ENCODE data around the gene ADAMTS9.
A peak's percentile ranks its signal among the peaks of the same experiment; 100 is the strongest.

The ADAMTS9 gene

DNA sequence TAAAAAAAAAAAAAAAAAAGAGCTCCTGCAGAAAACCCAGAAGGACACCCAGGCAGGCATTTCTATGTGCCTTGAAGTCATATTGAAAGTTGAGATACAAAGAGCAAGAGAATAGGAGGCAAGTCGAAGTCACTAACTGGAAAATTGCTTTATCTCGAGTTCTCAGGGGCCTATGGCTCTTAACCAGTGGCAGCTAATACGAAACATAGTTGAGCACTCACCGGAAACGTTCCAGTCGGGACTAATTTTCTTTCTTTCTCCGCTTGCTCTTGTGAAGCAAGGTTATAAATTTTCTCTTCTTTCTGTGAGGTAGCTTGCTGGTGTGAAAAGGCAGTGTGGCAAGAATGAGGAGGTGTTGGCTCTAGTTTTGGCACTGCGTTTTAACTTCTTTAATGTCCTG, 181.5 kb downstream of the ADAMTS9 start:
- Histone ChIP-seq H3K79me1 (ENCODE audit: low read depth, low read length) (no peaks in the 10 kb centered on the region), H3K36me3 (replicated peaks in 1 of 2; ENCODE audit: control insufficient read depth in 2 of 2, insufficient read depth in 2 of 2, low read length in 2 of 2) (no peaks in the 10 kb centered on the region), H3K9me3 (replicated peaks in 1 of 2; ENCODE audit: control insufficient read depth in 2 of 2, insufficient read depth in 1 of 2, low read depth in 1 of 2, low read length in 2 of 2) (no peaks in the 10 kb centered on the region), H2BK5ac (ENCODE audit: low read length) (no peak overlapping the region), H3K4me3 (ENCODE audit: low read length in 2 of 2) (no peak overlapping the region), H3K9ac (ENCODE audit: low read depth, low read length, poor library complexity) (no peak overlapping the region), H2BK120ac (ENCODE audit: low read depth, low read length) (no peak overlapping the region), H2BK12ac (ENCODE audit: low read length) (no peak overlapping the region), H4K91ac (ENCODE audit: low read depth, low read length, poor library complexity) (no peak overlapping the region), H3K23ac (ENCODE audit: low read depth, low read length, poor library complexity) (no peak overlapping the region), H2BK15ac (ENCODE audit: low read length) (no peak overlapping the region), H3K27ac (replicated peaks; ENCODE audit: low read length) (no peak overlapping the region), H2AK5ac (ENCODE audit: low read depth, low read length) (no peak overlapping the region), H3K4me1 (ENCODE audit: control insufficient read depth in 2 of 2, insufficient read depth in 1 of 2, low read depth in 1 of 2, low read length in 2 of 2) (no peaks in the 10 kb centered on the region), H3K4ac (ENCODE audit: low read length) (no peak overlapping the region), H3K27me3 (ENCODE audit: control insufficient read depth in 3 of 3, insufficient read depth in 3 of 3, low read depth in 1 of 3, low read length in 3 of 3) (peaks cover 0 to 8% (median 0%) of the 10 kb centered on the region in 3 experiments), H3K18ac (ENCODE audit: low read length) (no peak overlapping the region), H3K4me2 (ENCODE audit: insufficient read depth, low read length, poor library complexity, severe bottlenecking) (no peak overlapping the region), H4K8ac (ENCODE audit: low read depth, low read length) (no peak overlapping the region), H2AFZ (ENCODE audit: low read length) (no peak overlapping the region), H3K14ac (ENCODE audit: low read length) (no peak overlapping the region)
- no peak for DNase-seq (ENCODE audit: low spot score)
- no CpG with 5 or more reads among the region's 8 CpGs for WGBS, 2 donors (ENCODE audit: extremely low coverage in 2 of 2, insufficient read length in 2 of 2, insufficient replicate concordance in 1 of 2)

DNA sequence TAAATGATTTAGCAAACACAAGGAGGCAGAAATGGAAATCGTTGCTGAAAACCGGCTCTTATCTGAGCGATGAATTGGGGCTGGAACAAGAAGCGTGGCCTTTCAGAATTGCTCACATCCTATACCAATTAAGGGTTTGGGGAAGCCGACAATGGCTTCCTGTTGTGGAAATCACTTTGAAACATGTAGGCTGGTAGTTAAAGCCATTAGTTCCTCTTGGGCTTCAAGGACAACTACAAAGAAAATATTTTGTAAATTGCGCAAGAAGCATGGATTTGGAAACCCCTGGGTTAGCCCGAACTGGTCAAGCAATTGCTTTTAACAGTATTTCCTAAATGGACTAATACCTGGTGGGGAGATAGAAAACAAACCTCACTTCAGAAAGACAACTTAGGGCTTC, 182.4 kb downstream of the ADAMTS9 start:
- peaks cover 0 to 8% (median 0%) of the 10 kb centered on the region in 3 experiments for H3K27me3 ChIP-seq (ENCODE audit: control insufficient read depth in 3 of 3, insufficient read depth in 3 of 3, low read depth in 1 of 3, low read length in 3 of 3)
- no peak overlapping the region for H2BK12ac ChIP-seq (ENCODE audit: low read length)
- no peak overlapping the region for H3K14ac ChIP-seq (ENCODE audit: low read length)
- peak overlapping the region; percentile 26 for H2AFZ ChIP-seq (ENCODE audit: low read length)
- H3K23ac ChIP-seq (ENCODE audit: low read depth, low read length, poor library complexity), result no peak overlapping the region
- WGBS, 2 donors (ENCODE audit: extremely low coverage in 2 of 2, insufficient read length in 2 of 2, insufficient replicate concordance in 1 of 2), result no CpG with 5 or more reads among the region's 7 CpGs
- H2BK15ac ChIP-seq (ENCODE audit: low read length), result no peak overlapping the region
- no peak overlapping the region for H3K9ac ChIP-seq (ENCODE audit: low read depth, low read length, poor library complexity)
- no peak overlapping the region for H3K4ac ChIP-seq (ENCODE audit: low read length)
- no peaks in the 10 kb centered on the region for H3K4me1 ChIP-seq (ENCODE audit: control insufficient read depth in 2 of 2, insufficient read depth in 1 of 2, low read depth in 1 of 2, low read length in 2 of 2)
- H3K27ac ChIP-seq (replicated peaks; ENCODE audit: low read length), result no peak overlapping the region
- H3K36me3 ChIP-seq (replicated peaks in 1 of 2; ENCODE audit: control insufficient read depth in 2 of 2, insufficient read depth in 2 of 2, low read length in 2 of 2), result no peaks in the 10 kb centered on the region
- H3K9me3 ChIP-seq (replicated peaks in 1 of 2; ENCODE audit: control insufficient read depth in 2 of 2, insufficient read depth in 1 of 2, low read depth in 1 of 2, low read length in 2 of 2), result no peaks in the 10 kb centered on the region
- H3K18ac ChIP-seq (ENCODE audit: low read length), result no peak overlapping the region
- no peaks in the 10 kb centered on the region for H3K79me1 ChIP-seq (ENCODE audit: low read depth, low read length)
- no peak overlapping the region for H2BK120ac ChIP-seq (ENCODE audit: low read depth, low read length)
- H2AK5ac ChIP-seq (ENCODE audit: low read depth, low read length), result no peak overlapping the region
- H3K4me2 ChIP-seq (ENCODE audit: insufficient read depth, low read length, poor library complexity, severe bottlenecking), result no peak overlapping the region
- DNase-seq (ENCODE audit: low spot score), result no peak
- no peak overlapping the region for H2BK5ac ChIP-seq (ENCODE audit: low read length)
- H3K4me3 ChIP-seq (ENCODE audit: low read length in 2 of 2), result no peak overlapping the region
- no peak overlapping the region for H4K91ac ChIP-seq (ENCODE audit: low read depth, low read length, poor library complexity)
- H4K8ac ChIP-seq (ENCODE audit: low read depth, low read length), result no peak overlapping the region

DNA sequence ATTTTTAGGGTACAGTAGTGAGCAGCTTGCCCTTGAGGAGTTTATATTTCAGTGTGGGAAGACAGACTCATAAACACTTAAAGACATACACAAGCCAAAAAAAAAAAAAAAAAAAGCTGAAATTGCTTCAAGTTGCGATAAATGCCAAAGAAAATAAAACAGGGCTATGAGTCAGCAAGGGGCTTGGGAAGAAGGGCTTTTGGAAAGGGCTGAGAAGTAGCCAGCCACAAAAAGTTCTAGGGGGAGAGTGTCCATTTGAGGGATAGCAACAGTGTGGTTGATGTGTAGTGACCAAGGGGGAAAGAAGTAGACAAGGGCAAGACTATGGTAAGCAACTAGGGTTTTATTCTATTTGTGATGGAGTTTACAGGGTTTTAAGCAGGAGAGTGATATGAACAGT, 185.5 kb downstream of the ADAMTS9 start:
- H2BK120ac ChIP-seq (ENCODE audit: low read depth, low read length), result no peak overlapping the region
- no peak overlapping the region for H3K23ac ChIP-seq (ENCODE audit: low read depth, low read length, poor library complexity)
- H4K8ac ChIP-seq (ENCODE audit: low read depth, low read length), result no peak overlapping the region
- H2AFZ ChIP-seq (ENCODE audit: low read length), result no peak overlapping the region
- H2BK5ac ChIP-seq (ENCODE audit: low read length), result no peak overlapping the region
- H3K79me1 ChIP-seq (ENCODE audit: low read depth, low read length), result no peaks in the 10 kb centered on the region
- no peak overlapping the region for H3K4me2 ChIP-seq (ENCODE audit: insufficient read depth, low read length, poor library complexity, severe bottlenecking)
- H3K27ac ChIP-seq (replicated peaks; ENCODE audit: low read length), result no peak overlapping the region
- no peak for DNase-seq (ENCODE audit: low spot score)
- no peak overlapping the region for H3K14ac ChIP-seq (ENCODE audit: low read length)
- H3K27me3 ChIP-seq (ENCODE audit: control insufficient read depth in 3 of 3, insufficient read depth in 3 of 3, low read depth in 1 of 3, low read length in 3 of 3), result peaks cover 0 to 4% (median 0%) of the 10 kb centered on the region in 3 experiments
- no peak overlapping the region for H2AK5ac ChIP-seq (ENCODE audit: low read depth, low read length)
- H3K9me3 ChIP-seq (replicated peaks in 1 of 2; ENCODE audit: control insufficient read depth in 2 of 2, insufficient read depth in 1 of 2, low read depth in 1 of 2, low read length in 2 of 2), result no peaks in the 10 kb centered on the region
- H3K36me3 ChIP-seq (replicated peaks in 1 of 2; ENCODE audit: control insufficient read depth in 2 of 2, insufficient read depth in 2 of 2, low read length in 2 of 2), result no peaks in the 10 kb centered on the region
- H3K9ac ChIP-seq (ENCODE audit: low read depth, low read length, poor library complexity), result no peak overlapping the region
- no peak overlapping the region for H2BK15ac ChIP-seq (ENCODE audit: low read length)
- H3K4me1 ChIP-seq (ENCODE audit: control insufficient read depth in 2 of 2, insufficient read depth in 1 of 2, low read depth in 1 of 2, low read length in 2 of 2), result no peaks in the 10 kb centered on the region
- H3K4ac ChIP-seq (ENCODE audit: low read length), result no peak overlapping the region
- no peak overlapping the region for H3K18ac ChIP-seq (ENCODE audit: low read length)
- no peak overlapping the region for H4K91ac ChIP-seq (ENCODE audit: low read depth, low read length, poor library complexity)
- WGBS, 2 donors (ENCODE audit: extremely low coverage in 2 of 2, insufficient read length in 2 of 2, insufficient replicate concordance in 1 of 2), result no CpG with 5 or more reads among the region's 1 CpG
- H2BK12ac ChIP-seq (ENCODE audit: low read length), result no peak overlapping the region
- no peak overlapping the region for H3K4me3 ChIP-seq (ENCODE audit: low read length in 2 of 2)

DNA sequence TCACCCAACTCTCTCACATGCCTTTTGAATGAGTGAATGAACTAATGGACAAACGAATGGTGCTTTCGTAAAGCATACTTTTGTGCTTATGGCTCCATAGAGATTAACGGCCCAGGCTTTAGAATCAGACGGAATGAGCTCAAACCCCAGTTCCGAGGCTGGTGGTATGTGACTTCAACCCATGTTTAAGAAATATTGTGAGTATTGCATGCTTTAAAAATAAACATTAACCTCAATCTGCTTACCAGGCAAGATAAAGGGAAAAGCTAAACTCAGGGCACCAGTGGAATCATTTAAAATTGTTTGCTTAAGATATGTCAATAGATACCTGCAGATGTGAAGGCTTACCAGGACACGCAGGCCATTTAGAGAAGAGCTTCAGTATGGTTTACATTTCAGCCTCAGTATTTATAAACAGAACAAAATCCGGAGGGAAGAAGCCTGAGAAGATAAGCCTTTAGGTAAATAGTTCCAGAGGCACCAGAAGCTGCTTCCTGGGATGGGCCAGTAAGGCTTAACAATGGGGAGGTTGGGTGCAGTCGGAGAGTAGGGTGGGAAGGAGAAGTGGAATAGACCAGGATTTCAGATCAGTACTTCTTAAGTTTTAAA, 186.4 kb downstream of the ADAMTS9 start:
- H3K27ac ChIP-seq (replicated peaks; ENCODE audit: low read length), result no peak overlapping the region

More for the DNA sequence above, 186.4 kb downstream of the ADAMTS9 start:
- H2BK12ac ChIP-seq (ENCODE audit: low read length), result no peak overlapping the region
- DNase-seq (ENCODE audit: low spot score), result no peak
- H2BK15ac ChIP-seq (ENCODE audit: low read length), result no peak overlapping the region
- no peak overlapping the region for H3K4me2 ChIP-seq (ENCODE audit: insufficient read depth, low read length, poor library complexity, severe bottlenecking)
- H3K79me1 ChIP-seq (ENCODE audit: low read depth, low read length), result no peaks in the 10 kb centered on the region
- no peaks in the 10 kb centered on the region for H3K4me1 ChIP-seq (ENCODE audit: control insufficient read depth in 2 of 2, insufficient read depth in 1 of 2, low read depth in 1 of 2, low read length in 2 of 2)
- no peaks in the 10 kb centered on the region for H3K36me3 ChIP-seq (replicated peaks in 1 of 2; ENCODE audit: control insufficient read depth in 2 of 2, insufficient read depth in 2 of 2, low read length in 2 of 2)
- no peak overlapping the region for H3K4me3 ChIP-seq (ENCODE audit: low read length in 2 of 2)
- H3K23ac ChIP-seq (ENCODE audit: low read depth, low read length, poor library complexity), result no peak overlapping the region
- H2BK120ac ChIP-seq (ENCODE audit: low read depth, low read length), result no peak overlapping the region
- H2AK5ac ChIP-seq (ENCODE audit: low read depth, low read length), result no peak overlapping the region
- H2BK5ac ChIP-seq (ENCODE audit: low read length), result no peak overlapping the region
- H3K18ac ChIP-seq (ENCODE audit: low read length), result no peak overlapping the region
- no peak overlapping the region for H3K14ac ChIP-seq (ENCODE audit: low read length)
- H4K8ac ChIP-seq (ENCODE audit: low read depth, low read length), result no peak overlapping the region
- no CpG with 5 or more reads among the region's 8 CpGs for WGBS, 2 donors (ENCODE audit: extremely low coverage in 2 of 2, insufficient read length in 2 of 2, insufficient replicate concordance in 1 of 2)
- H3K9me3 ChIP-seq (replicated peaks in 1 of 2; ENCODE audit: control insufficient read depth in 2 of 2, insufficient read depth in 1 of 2, low read depth in 1 of 2, low read length in 2 of 2), result no peaks in the 10 kb centered on the region
- H3K9ac ChIP-seq (ENCODE audit: low read depth, low read length, poor library complexity), result no peak overlapping the region
- no peak overlapping the region for H3K4ac ChIP-seq (ENCODE audit: low read length)
- H2AFZ ChIP-seq (ENCODE audit: low read length), result no peak overlapping the region
- peaks cover 0 to 4% (median 0%) of the 10 kb centered on the region in 3 experiments for H3K27me3 ChIP-seq (ENCODE audit: control insufficient read depth in 3 of 3, insufficient read depth in 3 of 3, low read depth in 1 of 3, low read length in 3 of 3)
- no peak overlapping the region for H4K91ac ChIP-seq (ENCODE audit: low read depth, low read length, poor library complexity)

All from neuronal stem cell (in vitro differentiated cells).